GM12878 (cell line): Measurements from ENCODE around the gene GPC6. TPM values are rescaled to one million over a fixed set of nuclear protein-coding genes. Genes with fewer than 3 reads are reported as not detected.

ENCODE experiments used
- ATAC-seq: fragments of 200-7000 bp; cut with Tn5 transposase; 3 replicates; pipeline ENCODE4 v1.9.1; 2020; ENCODE audit warnings: mild to moderate bottlenecking, moderate library complexity
- BruUV-seq: library from RNA; stranded (reverse); fragments of 400-500 nt; replicated peaks from 2 replicates; lab custom pipeline; 2021; lab: Mats Ljungman, UMichigan
- CTCF ChIA-PET: fragments of 300-600 bp; sonication (Branson Sonifier 250); formaldehyde crosslinking; extraction: SDS; loops from one replicate; lab custom pipeline; 2021; ENCODE audit warnings: inconsistent platforms; lab: Yijun Ruan, JAX
- POLR2A ChIA-PET: fragments of 350-600 bp; formaldehyde crosslinking; extraction: SDS; loops from one replicate; lab custom pipeline; 2021; ENCODE audit warnings: inconsistent platforms; lab: Charles Lee
- RAD21 ChIA-PET: fragments of 300-600 bp; sonication (Branson Sonifier 250); formaldehyde crosslinking; loops from one replicate; lab custom pipeline; 2023; ENCODE audit warnings: antibody characterized with exemption; ENCODE audit not compliant: unreplicated experiment; lab: Charles Lee
- SMC1A ChIA-PET: fragments of 300-600 bp; sonication (Branson Sonifier 250); formaldehyde crosslinking; loops from one replicate; lab custom pipeline; 2023; ENCODE audit not compliant: unreplicated experiment, uncharacterized antibody; lab: Charles Lee
- DNase-seq: peaks from one replicate; pipeline ENCODE4 v3.0.0-alpha.2; 2011; ENCODE audit warnings: low read depth, low spot score
- FAIRE-seq: peaks from 3 replicates; lab custom pipeline; 2011; peaks lifted over from hg19 to GRCh38; lab: Jason Lieb, UNC
- H2AFZ ChIP-seq: 2 replicates; pipeline ENCODE4 v1.6.0; 2011; ENCODE audit warnings: low read depth, low read length, control low read depth; ENCODE audit not compliant: control insufficient read depth
- H3K27ac ChIP-seq: 2 replicates; pipeline ENCODE4 v1.5.1; 2011; ENCODE audit warnings: control low read depth; ENCODE audit not compliant: control insufficient read depth, insufficient read depth
- H3K27me3 ChIP-seq, 2 experiments: replicated peaks in 1 of 2; 2 replicates each; pipeline versions ENCODE4 v1.6.0 to v1.6.1; 2011; ENCODE audit warnings: low read length in 1 of 2; ENCODE audit not compliant: control insufficient read depth in 2 of 2, insufficient read depth in 2 of 2
- H3K36me3 ChIP-seq, 2 experiments: 2 replicates each; pipeline ENCODE4 v1.5.1; 2011; ENCODE audit warnings: low read length in 1 of 2; ENCODE audit not compliant: control insufficient read depth in 2 of 2, insufficient read depth in 2 of 2
- H3K4me1 ChIP-seq: 2 replicates; pipeline ENCODE4 v1.6.1; 2011; ENCODE audit warnings: mild to moderate bottlenecking, low read length, moderate library complexity, mixed read lengths; ENCODE audit not compliant: control insufficient read depth, insufficient read depth
- H3K4me2 ChIP-seq: 2 replicates; pipeline ENCODE4 v1.6.0; 2011; ENCODE audit warnings: control low read depth; ENCODE audit not compliant: control insufficient read depth, insufficient read depth
- H3K4me3 ChIP-seq: fragments of 200-600 bp; sonication (generic); 2 replicates; pipeline ENCODE4 v1.5.1; 2016
- H3K79me2 ChIP-seq: 2 replicates; pipeline ENCODE4 v1.6.0; 2011; ENCODE audit warnings: low read length; ENCODE audit not compliant: control insufficient read depth, insufficient read depth
- H3K9ac ChIP-seq: 2 replicates; pipeline ENCODE4 v1.8.0; 2011; ENCODE audit warnings: low read length, control low read depth, mixed read lengths; ENCODE audit not compliant: control insufficient read depth, insufficient read depth
- H3K9me3 ChIP-seq: replicated peaks from 3 replicates; pipeline ENCODE4 v1.5.1; 2011; ENCODE audit warnings: mild to moderate bottlenecking, low read length; ENCODE audit not compliant: control insufficient read depth, insufficient read depth
- H4K20me1 ChIP-seq: 2 replicates; pipeline ENCODE4 v1.6.0; 2011; ENCODE audit not compliant: control insufficient read depth, insufficient read depth
- ETV6 ChIP-seq, 2 experiments: fragments of 450-650 bp in 1 of 2; IDR thresholded peaks in 1 of 2; conservative IDR thresholded peaks in 1 of 2; 2 replicates each; pipeline ENCODE4 v1.6.1; 2014; ENCODE audit warnings: antibody characterized with exemption in 1 of 2, borderline replicate concordance in 1 of 2, low read depth in 1 of 2, mild to moderate bottlenecking in 1 of 2, moderate library complexity in 1 of 2
- FOXK2 ChIP-seq: fragments of 450-650 bp; IDR thresholded peaks from 2 replicates; pipeline ENCODE4 v1.6.1; 2017; ENCODE audit warnings: mild to moderate bottlenecking, moderate library complexity
- HCFC1 ChIP-seq: fragments of 150-350 bp; IDR thresholded peaks from 2 replicates; pipeline ENCODE4 v1.6.1; 2014; ENCODE audit warnings: low read length
- HDAC2 ChIP-seq: fragments of 200-600 bp; sonication (generic); IDR thresholded peaks from 2 replicates; pipeline ENCODE4 v1.6.1; 2017
- KDM1A ChIP-seq: fragments of 200-600 bp; sonication (generic); IDR thresholded peaks from 2 replicates; pipeline ENCODE4 v1.6.1; 2016; ENCODE audit warnings: borderline replicate concordance
- NRF1 ChIP-seq: conservative IDR thresholded peaks from 2 replicates; pipeline ENCODE4 v1.6.1; 2011; ENCODE audit warnings: mild to moderate bottlenecking, low read depth, low read length, improper control_type of control experiment
- RBBP5 ChIP-seq: fragments of 200-600 bp; sonication (generic); conservative IDR thresholded peaks from 2 replicates; pipeline ENCODE4 v1.6.1; 2016
- RFX5 ChIP-seq: IDR thresholded peaks from 2 replicates; pipeline ENCODE4 v1.6.1; 2011; ENCODE audit warnings: low read depth, low read length, improper control_type of control experiment
- SMAD5 ChIP-seq: IDR thresholded peaks from 2 replicates; pipeline ENCODE4 v1.6.1; 2016; ENCODE audit warnings: antibody characterized with exemption, low read depth
- TAF1 ChIP-seq: IDR thresholded peaks from 2 replicates; pipeline ENCODE4 v1.6.1; 2011; ENCODE audit warnings: mild to moderate bottlenecking, low read depth, low read length, borderline replicate concordance
- WRNIP1 ChIP-seq: IDR thresholded peaks from 2 replicates; pipeline ENCODE4 v1.6.1; 2011; ENCODE audit warnings: low read depth, low read length, improper control_type of control experiment, borderline replicate concordance
- ZZZ3 ChIP-seq: IDR thresholded peaks from 2 replicates; pipeline ENCODE4 v1.6.1; 2011; ENCODE audit warnings: low read depth; ENCODE audit not compliant: control insufficient read depth, insufficient read length
- in situ Hi-C: fragments of 300-500 bp; cut with MboI; formaldehyde crosslinking; loops from 9 replicates; pipeline ENCODE4 v1.14.3; 2018; ENCODE audit warnings: mixed read lengths
- intact Hi-C: fragments of 100-400 bp; cut with micrococcal nuclease; formaldehyde crosslinking; loops from one replicate; pipeline ENCODE4 v1.14.2; 2022; ENCODE audit not compliant: unreplicated experiment
- polyA plus RNA-seq, 11 experiments: library from polyadenylated mRNA; depleted of rRNA in 4 of 11; unstranded in 6 of 11; stranded (reverse) in 5 of 11; fragments of >200 nt; fragmentation: Nextera tagmentation in 4 of 11; fragmentation: Illumina TruSeq in 1 of 11; extraction: Ambion mirVana in 4 of 11; extraction: Trizol in 1 of 11; gene quantifications; 1 replicate in 1 of 11; 2 replicates in 10 of 11; pipeline versions ENCODE4 v1.2.1 to v1.2.3, GENCODE V29; 2011 to 2016; ENCODE audit warnings: inconsistent platforms in 2 of 11, missing spikeins in 2 of 11, low read depth in 1 of 11
- total RNA-seq, 4 experiments: library from RNA; depleted of rRNA in 3 of 4; stranded (reverse); fragments of >200 nt in 3 of 4; fragmentation: Illumina TruSeq in 1 of 4; extraction: Trizol in 1 of 4; gene quantifications; 2 replicates each; pipeline versions ENCODE4 v1.2.1 to v1.2.3, GENCODE V29; 2013 to 2021
- TF ChIP-seq, protein P1 (sequence below): fragments of 450-650 bp; formaldehyde crosslinking; IDR thresholded peaks from 2 replicates; pipeline ENCODE4 v1.4.0; 2020; ENCODE audit warnings: mild to moderate bottlenecking, moderate library complexity
- TF ChIP-seq, protein P2 (sequence below): fragments of 450-650 bp; IDR thresholded peaks from 2 replicates; pipeline ENCODE4 v1.6.1; 2018; ENCODE audit warnings: borderline replicate concordance, mild to moderate bottlenecking; ENCODE audit not compliant: partially characterized antibody
- TF ChIP-seq, protein P3 (sequence below): fragments of 450-650 bp; conservative IDR thresholded peaks from 2 replicates; pipeline ENCODE4 v1.6.1; 2017; ENCODE audit warnings: mild to moderate bottlenecking, moderate library complexity

The GPC6 gene
- total and polyA plus RNA-seq, 10 of the 15 experiments (the other 5 are each of a cell fraction or from before 2014, with no cell fraction given), result 0.03 to 0.04 (median 0.03) TPM; not detected in 7

DNA sequence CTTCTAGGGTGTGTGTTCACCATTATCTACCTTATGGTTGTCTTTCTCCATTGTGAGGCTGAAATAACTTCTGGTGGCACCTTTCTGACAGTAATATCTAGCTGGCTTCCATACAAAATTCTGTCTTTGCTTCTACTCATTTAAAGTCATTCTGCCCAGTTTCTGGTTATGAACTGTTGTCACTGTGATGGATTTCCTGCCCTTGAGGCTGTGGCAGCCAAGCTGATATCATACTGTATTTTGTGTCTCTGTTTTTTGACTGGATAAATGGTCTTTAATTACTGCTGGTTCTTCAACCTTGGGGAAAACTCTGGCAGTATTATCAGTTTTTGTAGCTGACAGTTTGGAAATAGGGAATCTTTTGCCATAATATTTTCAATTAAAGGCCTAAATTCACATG is 233.4 kb downstream of the GPC6 start:
- SMC1A ChIA-PET, result no interaction called here
- no peaks in the 10 kb centered on the region for H3K36me3 ChIP-seq
- in situ Hi-C loops, result no loop called here
- TF ChIP-seq, protein P1, sequence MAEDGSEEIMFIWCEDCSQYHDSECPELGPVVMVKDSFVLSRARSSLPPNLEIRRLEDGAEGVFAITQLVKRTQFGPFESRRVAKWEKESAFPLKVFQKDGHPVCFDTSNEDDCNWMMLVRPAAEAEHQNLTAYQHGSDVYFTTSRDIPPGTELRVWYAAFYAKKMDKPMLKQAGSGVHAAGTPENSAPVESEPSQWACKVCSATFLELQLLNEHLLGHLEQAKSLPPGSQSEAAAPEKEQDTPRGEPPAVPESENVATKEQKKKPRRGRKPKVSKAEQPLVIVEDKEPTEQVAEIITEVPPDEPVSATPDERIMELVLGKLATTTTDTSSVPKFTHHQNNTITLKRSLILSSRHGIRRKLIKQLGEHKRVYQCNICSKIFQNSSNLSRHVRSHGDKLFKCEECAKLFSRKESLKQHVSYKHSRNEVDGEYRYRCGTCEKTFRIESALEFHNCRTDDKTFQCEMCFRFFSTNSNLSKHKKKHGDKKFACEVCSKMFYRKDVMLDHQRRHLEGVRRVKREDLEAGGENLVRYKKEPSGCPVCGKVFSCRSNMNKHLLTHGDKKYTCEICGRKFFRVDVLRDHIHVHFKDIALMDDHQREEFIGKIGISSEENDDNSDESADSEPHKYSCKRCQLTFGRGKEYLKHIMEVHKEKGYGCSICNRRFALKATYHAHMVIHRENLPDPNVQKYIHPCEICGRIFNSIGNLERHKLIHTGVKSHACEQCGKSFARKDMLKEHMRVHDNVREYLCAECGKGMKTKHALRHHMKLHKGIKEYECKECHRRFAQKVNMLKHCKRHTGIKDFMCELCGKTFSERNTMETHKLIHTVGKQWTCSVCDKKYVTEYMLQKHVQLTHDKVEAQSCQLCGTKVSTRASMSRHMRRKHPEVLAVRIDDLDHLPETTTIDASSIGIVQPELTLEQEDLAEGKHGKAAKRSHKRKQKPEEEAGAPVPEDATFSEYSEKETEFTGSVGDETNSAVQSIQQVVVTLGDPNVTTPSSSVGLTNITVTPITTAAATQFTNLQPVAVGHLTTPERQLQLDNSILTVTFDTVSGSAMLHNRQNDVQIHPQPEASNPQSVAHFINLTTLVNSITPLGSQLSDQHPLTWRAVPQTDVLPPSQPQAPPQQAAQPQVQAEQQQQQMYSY (CRISPR knock-in tag), result no peak
- TF ChIP-seq KDM1A (no peak), TAF1 (no peak), HDAC2 (no peak), ETV6 (conservative IDR thresholded peaks at IDR 0.05 in 1 of 2, IDR thresholded peaks at IDR 0.05 in 1 of 2; ENCODE audit: borderline replicate concordance in 1 of 2, low read depth in 1 of 2) (no peak), SMAD5 (no peak), NRF1 (no peak), WRNIP1 (no peak), RFX5 (no peak), HCFC1 (no peak), RBBP5 (no peak), FOXK2 (no peak), ZZZ3 (no peak)
- TF ChIP-seq, protein P2, sequence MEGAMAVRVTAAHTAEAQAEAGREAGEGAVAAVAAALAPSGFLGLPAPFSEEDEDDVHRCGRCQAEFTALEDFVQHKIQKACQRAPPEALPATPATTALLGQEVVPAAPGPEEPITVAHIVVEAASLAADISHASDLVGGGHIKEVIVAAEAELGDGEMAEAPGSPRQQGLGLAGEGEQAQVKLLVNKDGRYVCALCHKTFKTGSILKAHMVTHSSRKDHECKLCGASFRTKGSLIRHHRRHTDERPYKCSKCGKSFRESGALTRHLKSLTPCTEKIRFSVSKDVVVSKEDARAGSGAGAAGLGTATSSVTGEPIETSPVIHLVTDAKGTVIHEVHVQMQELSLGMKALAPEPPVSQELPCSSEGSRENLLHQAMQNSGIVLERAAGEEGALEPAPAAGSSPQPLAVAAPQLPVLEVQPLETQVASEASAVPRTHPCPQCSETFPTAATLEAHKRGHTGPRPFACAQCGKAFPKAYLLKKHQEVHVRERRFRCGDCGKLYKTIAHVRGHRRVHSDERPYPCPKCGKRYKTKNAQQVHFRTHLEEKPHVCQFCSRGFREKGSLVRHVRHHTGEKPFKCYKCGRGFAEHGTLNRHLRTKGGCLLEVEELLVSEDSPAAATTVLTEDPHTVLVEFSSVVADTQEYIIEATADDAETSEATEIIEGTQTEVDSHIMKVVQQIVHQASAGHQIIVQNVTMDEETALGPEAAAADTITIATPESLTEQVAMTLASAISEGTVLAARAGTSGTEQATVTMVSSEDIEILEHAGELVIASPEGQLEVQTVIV, result no peak
- TF ChIP-seq, protein P3, sequence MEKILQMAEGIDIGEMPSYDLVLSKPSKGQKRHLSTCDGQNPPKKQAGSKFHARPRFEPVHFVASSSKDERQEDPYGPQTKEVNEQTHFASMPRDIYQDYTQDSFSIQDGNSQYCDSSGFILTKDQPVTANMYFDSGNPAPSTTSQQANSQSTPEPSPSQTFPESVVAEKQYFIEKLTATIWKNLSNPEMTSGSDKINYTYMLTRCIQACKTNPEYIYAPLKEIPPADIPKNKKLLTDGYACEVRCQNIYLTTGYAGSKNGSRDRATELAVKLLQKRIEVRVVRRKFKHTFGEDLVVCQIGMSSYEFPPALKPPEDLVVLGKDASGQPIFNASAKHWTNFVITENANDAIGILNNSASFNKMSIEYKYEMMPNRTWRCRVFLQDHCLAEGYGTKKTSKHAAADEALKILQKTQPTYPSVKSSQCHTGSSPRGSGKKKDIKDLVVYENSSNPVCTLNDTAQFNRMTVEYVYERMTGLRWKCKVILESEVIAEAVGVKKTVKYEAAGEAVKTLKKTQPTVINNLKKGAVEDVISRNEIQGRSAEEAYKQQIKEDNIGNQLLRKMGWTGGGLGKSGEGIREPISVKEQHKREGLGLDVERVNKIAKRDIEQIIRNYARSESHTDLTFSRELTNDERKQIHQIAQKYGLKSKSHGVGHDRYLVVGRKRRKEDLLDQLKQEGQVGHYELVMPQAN, result no peak

More for the DNA sequence above, 233.4 kb downstream of the GPC6 start:
- ATAC-seq (no peak), DNase-seq (no peak), FAIRE-seq (no peak)
- BruUV-seq, result no TSS peak
- Histone ChIP-seq H3K9me3 (no peaks in the 10 kb centered on the region), H3K4me1 (no peaks in the 10 kb centered on the region), H4K20me1 (no peaks in the 10 kb centered on the region), H3K9ac (no peak overlapping the region), H3K79me2 (no peaks in the 10 kb centered on the region), H2AFZ (no peak overlapping the region), H3K27ac (no peak overlapping the region), H3K27me3 (no peaks in the 10 kb centered on the region), H3K4me3 (no peak overlapping the region), H3K4me2 (no peak overlapping the region)
- ChIA-PET RAD21 (no interaction called here), POLR2A (no interaction called here), CTCF (no interaction called here)
- intact Hi-C loops, result no loop called here
